ENCODE results near the gene ZNF836. TPM values are rescaled to one million over a fixed set of nuclear protein-coding genes. Genes with fewer than 3 reads are reported as not detected.
A peak's percentile ranks its signal among the peaks of the same experiment; 100 is the strongest.

ZNF836 gene
- total RNA-seq, 2 donors from 2014 or later, result 2.0 to 12.2 TPM

GRCh38 chr19:52172347-52172746, 926 bp upstream of the ZNF836 start:
- Histone ChIP-seq H3K4me1 (peaks cover 6% of the 10 kb centered on the region), H3K27ac (peak overlapping the region in 2 of 4 donors; percentile 79 to 85), H3K9me3 (no peaks in the 10 kb centered on the region), H3K36me3 (replicated peaks in 1 of 2; ENCODE audit: insufficient read depth in 1 of 2, low read depth in 2 of 2) (peaks cover 0 to 1% of the 10 kb centered on the region in 2 donors), H3K27me3 (no peaks in the 10 kb centered on the region), H3K4me3 (no peak overlapping the region)
- 89 to 96% methylated on average over 1 of the region's 1 CpG for WGBS, 2 donors
- intact Hi-C loops (cut with DNase I), result no loop called here
- TF ChIP-seq CTCF (IDR thresholded peaks at IDR 0.05) (no peak), POLR2A (IDR thresholded peaks at IDR 0.05) (no peak)
- ATAC-seq, result no peak
- DNase-seq, result no peak

- H3K27ac ChIP-seq, result peak overlapping the region; percentile 48 to 85 (median 73)
Measured at GRCh38 chr19:52170863-52171320, 529 bp downstream of the ZNF836 start.

GRCh38 chr19:52170304-52170703, 1.1 kb downstream of the ZNF836 start:
- intact Hi-C loops (cut with DNase I), result no loop called here

More at GRCh38 chr19:52170863-52171320, 529 bp downstream of the ZNF836 start:
- H3K4me1 ChIP-seq, result peaks cover 6% of the 10 kb centered on the region
- H3K36me3 ChIP-seq (replicated peaks in 1 of 2; ENCODE audit: insufficient read depth in 1 of 2, low read depth in 2 of 2), result peaks cover 0 to 1% of the 10 kb centered on the region in 2 donors
- DNase-seq (peak in 3 of 4 donors; percentile 23 to 33 (median 25)), ATAC-seq (peak; percentile 34)
- WGBS, 2 donors, result 0 to 1% methylated on average over 18 to 22 of the region's 22 CpGs
- intact Hi-C loops (cut with DNase I), result no loop called here
- no peaks in the 10 kb centered on the region for H3K9me3 ChIP-seq
- TF ChIP-seq POLR2A (IDR thresholded peaks at IDR 0.05) (no peak), CTCF (IDR thresholded peaks at IDR 0.05) (no peak)
- H3K27me3 ChIP-seq, result no peaks in the 10 kb centered on the region
- H3K4me3 ChIP-seq, result peak overlapping the region; percentile 46 to 68

GRCh38 chr19:52155596-52156359, 15.6 kb downstream of the ZNF836 start:
- intact Hi-C loops (cut with DNase I), result no loop called here
- ATAC-seq (no peak), DNase-seq (no peak)
- peaks cover 6 to 16% of the 10 kb centered on the region in 2 donors for H3K36me3 ChIP-seq (replicated peaks in 1 of 2; ENCODE audit: insufficient read depth in 1 of 2, low read depth in 2 of 2)
- no peaks in the 10 kb centered on the region for H3K4me1 ChIP-seq
- H3K4me3 ChIP-seq, result no peak overlapping the region
- H3K9me3 ChIP-seq, result peaks cover 0 to 47% (median 0%) of the 10 kb centered on the region in 3 donors
- no peaks in the 10 kb centered on the region for H3K27me3 ChIP-seq
- no peak overlapping the region for H3K27ac ChIP-seq
- no peak for TF ChIP-seq POLR2A (IDR thresholded peaks at IDR 0.05)
- no peak for TF ChIP-seq CTCF (IDR thresholded peaks at IDR 0.05)
- 95 to 98% methylated on average over 15 of the region's 15 CpGs for WGBS, 2 donors

More at GRCh38 chr19:52170304-52170703, 1.1 kb downstream of the ZNF836 start:
- H3K27me3 ChIP-seq, result no peaks in the 10 kb centered on the region
- peak overlapping the region; percentile 46 to 68 for H3K4me3 ChIP-seq
- H3K27ac ChIP-seq, result peak overlapping the region in 3 of 4 donors; percentile 67 to 85 (median 79)
- peaks cover 0 to 1% of the 10 kb centered on the region in 2 donors for H3K36me3 ChIP-seq (replicated peaks in 1 of 2; ENCODE audit: insufficient read depth in 1 of 2, low read depth in 2 of 2)
- no peaks in the 10 kb centered on the region for H3K9me3 ChIP-seq
- peaks cover 6% of the 10 kb centered on the region for H3K4me1 ChIP-seq
- no peak for TF ChIP-seq POLR2A (IDR thresholded peaks at IDR 0.05)
- TF ChIP-seq CTCF (IDR thresholded peaks at IDR 0.05), result no peak
- DNase-seq (peak in 1 of 4 donors; percentile 10), ATAC-seq (no peak)
- 3% methylated on average over 5 of the region's 5 CpGs for WGBS, 2 donors
